ENCODE results near the gene DRGX.

Gene DRGX

DNA sequence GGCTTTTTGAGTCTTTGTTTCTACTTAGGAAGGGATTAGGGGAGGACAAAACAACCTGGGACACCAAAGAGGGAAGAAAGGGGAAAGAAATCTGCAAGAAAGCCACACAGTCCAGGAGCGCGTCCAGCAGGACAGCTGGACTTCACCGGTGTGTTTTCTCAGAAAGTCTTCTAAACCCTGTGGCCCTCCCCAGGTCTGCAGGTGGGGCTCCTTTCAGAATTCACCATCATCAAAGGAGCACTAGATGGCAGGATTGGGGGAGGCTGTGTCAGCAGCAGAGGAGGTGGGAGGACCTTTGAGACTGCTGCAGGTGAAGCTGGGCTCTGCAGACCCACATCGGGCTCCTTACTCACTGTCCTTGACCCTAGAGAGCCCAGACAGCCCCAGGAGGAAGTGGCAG lies 13.9 kb upstream of the DRGX start:
- in situ Hi-C loops (cut with HindIII; ENCODE audit: low sequenced_read_pairs) = loop anchor here (10.0 kb wide), 1 partner anchor 115 kb away; no protein-coding TSS in a partner anchor

DNA sequence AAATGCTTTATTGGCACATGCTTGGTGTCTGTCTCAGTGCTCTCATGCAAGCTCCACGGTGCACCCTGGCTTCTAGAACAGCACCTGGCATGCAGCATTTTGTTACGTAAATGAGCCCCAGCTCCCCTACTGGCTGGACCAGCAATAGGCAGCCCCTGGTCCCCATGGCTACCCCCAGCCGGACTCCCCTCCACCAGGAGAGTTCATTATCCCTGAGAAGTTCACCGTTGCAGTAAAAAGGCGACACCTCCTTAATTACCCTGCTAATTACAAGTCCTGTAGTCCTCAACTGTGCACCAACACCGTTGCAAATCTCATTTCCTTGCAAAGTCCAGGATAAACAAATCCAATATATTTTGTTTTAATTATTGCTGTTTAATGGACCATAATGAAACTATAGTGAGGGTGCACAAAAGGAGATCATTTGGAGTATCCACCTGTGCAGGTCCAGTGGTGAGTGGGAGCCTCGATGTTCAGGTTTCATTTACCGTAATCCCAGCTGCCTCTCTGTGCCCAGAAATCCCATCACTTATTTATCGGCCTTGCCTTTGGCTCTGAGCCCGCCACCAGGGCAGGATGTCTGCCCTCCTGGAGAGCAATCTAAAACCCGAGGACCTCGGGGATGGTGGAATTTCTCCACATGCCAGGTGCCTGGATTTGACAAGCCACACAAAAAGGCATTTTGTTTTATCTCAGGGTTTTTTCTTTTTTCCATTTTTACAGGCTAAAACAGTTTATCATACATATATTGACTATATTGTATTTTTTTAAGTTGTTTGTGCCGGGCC lies 12.8 kb upstream of the DRGX start:
- in situ Hi-C loops (cut with HindIII; ENCODE audit: low sequenced_read_pairs) = no loop called here

DNA sequence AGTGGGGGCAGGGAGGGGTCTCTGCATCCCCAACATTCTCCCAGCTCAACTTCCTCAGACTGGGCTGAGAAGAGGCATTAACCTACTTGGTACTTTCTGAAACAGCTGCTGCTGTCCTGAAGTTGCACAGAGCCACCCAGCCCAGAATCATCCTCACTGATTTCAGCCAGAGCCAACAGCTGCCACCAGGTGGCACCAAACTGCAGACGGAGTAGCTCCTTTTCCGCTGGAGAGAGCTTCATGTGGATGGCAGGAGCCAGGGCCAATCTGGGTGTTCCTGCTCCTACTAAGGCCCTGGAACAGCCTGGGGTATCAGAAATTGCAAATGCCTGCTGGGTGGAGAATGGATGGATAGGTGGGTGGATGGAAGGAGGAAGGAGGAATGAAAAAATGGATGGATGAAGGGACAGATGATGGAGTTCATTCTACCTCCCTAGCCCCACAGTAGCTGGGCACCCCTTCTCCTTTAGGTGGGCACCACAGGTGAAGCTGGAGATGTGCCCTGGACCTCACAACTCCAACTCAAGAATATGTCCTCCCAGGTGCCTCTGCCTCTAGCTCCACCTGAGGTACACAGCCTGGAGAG lies 11.8 kb upstream of the DRGX start:
- in situ Hi-C loops (cut with HindIII; ENCODE audit: low sequenced_read_pairs) = no loop called here

DNA sequence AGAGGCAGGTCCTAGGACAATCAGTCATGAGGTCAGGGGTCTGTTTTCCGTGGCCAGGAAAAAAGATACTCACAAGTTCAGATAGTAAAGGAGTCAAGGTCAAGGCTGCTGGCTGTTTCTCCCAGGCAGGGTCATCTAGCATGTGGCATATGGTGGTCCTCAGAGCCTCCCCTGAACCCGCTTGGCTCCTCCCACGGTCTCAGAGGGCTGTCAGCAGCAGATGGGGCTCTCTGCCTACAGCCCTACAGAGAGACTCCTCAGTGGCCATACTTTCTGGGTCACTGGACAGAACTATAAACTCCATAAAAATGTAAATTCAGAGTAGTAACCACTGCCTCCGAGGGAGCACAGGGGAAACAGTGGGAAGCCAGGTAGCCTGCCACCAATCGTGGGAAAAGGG lies 11.3 kb upstream of the DRGX start:
- in situ Hi-C loops (cut with HindIII; ENCODE audit: low sequenced_read_pairs) = no loop called here

DNA sequence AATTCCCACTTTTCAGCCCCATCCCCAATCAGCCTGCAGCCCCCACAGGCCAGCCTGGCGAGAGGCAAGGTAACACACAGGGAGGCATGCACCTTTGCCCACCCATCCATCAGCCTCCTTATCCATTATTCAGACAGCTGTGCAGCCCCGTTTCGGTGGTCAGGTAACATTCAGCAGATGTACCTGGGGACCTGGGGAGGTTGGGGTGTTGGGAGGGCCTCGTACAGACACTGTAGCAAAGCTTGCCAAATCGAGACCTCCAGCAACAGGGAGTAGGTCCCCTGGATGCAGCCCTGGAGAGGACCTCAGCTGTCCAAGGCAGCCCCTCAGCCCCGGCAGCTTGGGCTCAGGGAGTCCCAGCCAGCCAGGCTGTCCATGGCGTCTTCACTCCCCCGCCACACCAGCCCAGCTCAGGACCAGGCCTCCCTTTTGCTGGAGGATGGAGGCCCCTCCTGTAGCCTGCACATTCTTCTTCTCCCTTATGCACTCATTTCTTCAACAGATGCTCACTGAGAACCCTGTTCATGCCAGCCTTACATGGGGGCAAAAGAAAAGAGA lies 8.5 kb upstream of the DRGX start:
- in situ Hi-C loops (cut with HindIII; ENCODE audit: low sequenced_read_pairs) = no loop called here

DNA sequence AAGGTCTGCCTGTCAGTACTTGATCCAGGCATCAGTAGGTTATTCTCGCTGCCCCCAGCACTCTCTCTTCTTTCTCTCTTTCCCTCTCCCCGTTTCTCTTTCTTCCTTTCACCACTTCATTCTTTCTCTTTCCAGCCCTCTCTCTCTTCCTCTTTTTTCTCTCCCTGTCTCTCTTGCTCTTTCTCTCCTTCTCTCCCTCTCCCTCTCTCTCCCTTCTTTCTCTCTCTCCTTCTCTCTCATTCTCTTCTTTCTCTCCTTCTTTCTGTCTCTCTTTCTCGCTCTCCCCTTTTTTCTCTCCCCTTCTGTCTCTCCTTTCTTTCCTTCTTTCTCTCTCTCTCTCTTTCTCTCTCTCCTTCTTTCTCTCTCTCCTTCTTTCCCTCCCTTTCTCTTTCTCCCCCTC lies 7.5 kb upstream of the DRGX start:
- in situ Hi-C loops (cut with HindIII; ENCODE audit: low sequenced_read_pairs) = no loop called here

DNA sequence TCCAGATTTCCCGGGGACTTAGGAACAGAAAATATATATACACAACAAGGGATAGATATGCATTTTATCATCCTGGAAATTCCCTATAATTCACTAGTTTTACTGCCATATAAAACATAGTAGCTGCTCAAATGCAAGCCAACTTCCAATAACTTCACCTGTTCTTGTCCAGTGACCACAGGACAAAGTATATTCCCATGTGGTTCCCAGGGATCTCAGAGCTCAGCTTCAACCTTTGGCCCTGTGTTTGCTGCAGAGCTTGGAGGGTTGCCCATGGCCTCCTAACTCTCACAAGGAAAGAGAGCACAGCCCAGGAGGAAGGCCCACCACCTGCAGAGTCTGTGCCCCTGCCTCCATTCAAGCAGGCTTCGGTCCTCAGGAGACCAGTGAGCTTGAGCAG lies 4.5 kb upstream of the DRGX start:
- in situ Hi-C loops (cut with HindIII; ENCODE audit: low sequenced_read_pairs) = no loop called here

DNA sequence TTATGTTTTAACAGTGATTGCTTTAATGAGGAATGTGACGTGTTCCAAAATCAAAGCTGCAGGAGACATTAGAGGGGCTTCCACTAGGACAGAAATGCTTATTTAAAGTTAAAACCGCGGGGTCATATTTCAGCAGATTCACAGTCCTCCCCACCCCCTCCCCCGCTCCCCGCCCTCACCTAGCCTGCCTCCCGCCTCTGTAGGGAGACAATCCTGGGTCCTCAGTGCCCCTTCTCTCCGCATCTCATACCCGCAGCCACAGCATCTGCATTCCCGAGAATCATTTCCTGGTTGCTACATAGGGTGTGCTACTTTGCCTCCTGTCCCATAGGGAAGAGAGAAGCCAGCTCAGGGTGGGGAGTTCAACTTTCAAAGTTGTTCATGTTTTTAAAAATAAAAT lies 3.1 kb upstream of the DRGX start:
- in situ Hi-C loops (cut with HindIII; ENCODE audit: low sequenced_read_pairs) = no loop called here

DNA sequence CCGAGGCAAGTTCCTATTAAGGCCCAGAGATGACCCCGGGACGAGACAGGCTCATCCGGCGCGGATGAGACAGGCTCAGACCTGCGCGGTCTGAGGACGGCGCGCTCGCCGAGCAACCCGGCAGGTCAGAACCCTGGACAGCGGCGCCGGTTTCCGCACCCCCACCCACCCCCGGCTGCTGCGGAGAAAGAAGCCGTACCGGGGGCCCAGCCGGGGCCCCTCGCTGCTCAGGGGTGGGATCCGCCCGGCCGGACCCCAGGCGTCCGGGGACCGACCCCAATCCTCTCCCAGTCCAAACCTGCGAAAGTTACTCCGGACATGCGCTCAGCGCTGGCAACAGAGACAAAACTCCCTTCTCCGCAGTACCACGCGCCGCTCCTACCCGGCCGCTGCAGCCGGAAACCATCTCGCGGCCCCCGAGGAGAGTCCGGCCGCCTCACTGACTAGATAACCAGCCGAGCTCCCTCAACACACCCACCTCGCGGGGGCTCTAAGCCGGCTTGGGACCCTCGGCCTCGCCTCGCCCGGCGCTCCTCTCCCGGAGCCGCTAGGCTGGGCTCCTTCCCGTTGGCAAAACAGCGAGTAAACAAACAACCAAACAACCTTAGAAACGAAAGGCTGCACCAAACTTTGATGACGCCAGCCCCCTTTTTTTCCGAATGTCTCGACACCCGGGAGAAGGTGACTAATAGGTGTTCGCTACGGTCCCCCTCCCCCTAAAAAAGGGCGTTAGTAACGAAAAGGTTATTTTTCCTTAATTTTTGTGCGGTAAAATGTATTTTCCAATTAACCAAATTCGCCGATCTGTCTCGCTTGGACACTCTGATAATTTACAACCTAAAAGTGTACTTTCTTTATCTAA lies 2.3 kb upstream of the DRGX start:
- in situ Hi-C loops (cut with HindIII; ENCODE audit: low sequenced_read_pairs) = no loop called here

DNA sequence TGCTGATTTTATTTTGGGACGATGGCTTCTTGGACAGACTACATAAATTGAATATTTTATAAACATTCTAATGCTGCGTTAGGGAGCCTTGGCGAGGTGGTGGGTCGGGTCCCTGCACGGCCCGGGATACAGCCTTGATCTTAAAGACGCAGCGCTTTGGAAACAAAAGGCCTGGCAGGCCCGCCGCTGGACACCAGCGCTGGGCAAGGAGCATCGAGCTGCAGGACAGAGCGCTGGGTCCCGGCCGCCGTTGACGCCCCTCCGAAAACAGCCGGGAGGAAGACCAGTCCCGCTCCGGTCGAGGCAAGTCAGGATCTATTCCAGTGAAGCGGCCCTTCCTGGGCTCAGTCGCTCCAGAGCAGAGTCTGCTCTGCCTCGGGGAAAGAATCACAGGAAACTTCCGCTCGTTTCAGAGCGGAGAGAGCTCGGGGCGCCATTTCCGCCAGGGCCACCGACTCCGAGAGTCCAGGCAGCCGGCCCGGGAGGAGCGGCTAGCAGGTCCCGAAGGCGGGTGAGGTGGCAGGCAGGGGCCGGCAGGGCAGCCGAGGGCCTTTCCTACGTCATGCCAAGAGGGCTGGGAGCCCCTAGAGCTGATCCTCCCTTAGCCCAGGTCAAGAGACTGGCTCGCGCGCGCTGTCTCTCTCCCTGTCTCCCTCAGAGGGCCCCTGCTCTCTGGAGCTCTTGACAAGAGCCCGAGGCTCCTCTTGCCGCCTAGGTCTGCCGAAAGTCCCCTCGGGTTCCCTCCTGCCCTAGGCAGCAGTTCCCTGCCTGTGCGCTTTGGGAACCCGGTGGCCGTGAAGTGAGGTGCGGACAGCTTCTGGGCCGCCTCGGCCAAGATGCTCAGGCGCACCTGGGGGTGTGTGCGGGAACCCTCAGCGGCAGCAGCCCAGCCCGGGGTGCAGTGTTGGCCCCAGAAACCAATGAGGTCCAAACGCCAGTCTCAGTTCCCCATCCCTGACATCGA lies 1.4 kb upstream of the DRGX start:
- in situ Hi-C loops (cut with HindIII; ENCODE audit: low sequenced_read_pairs) = no loop called here

DNA sequence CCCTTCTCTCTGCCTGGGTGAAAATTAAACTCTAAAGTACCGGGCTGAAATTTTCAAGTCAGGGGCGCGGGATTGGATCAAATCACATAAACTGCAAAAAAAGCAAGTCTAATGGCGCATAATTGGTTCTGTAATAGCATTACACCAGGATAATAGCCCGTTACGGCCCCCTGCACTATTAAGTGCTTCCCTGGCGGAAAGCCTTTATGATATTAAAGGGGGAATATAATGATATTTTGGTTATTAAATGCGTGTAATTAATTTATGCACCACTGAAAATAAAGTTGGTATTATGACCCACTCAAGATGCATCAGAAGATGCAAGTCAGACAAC lies 744 bp upstream of the DRGX start:
- in situ Hi-C loops (cut with HindIII; ENCODE audit: low sequenced_read_pairs) = no loop called here

DNA sequence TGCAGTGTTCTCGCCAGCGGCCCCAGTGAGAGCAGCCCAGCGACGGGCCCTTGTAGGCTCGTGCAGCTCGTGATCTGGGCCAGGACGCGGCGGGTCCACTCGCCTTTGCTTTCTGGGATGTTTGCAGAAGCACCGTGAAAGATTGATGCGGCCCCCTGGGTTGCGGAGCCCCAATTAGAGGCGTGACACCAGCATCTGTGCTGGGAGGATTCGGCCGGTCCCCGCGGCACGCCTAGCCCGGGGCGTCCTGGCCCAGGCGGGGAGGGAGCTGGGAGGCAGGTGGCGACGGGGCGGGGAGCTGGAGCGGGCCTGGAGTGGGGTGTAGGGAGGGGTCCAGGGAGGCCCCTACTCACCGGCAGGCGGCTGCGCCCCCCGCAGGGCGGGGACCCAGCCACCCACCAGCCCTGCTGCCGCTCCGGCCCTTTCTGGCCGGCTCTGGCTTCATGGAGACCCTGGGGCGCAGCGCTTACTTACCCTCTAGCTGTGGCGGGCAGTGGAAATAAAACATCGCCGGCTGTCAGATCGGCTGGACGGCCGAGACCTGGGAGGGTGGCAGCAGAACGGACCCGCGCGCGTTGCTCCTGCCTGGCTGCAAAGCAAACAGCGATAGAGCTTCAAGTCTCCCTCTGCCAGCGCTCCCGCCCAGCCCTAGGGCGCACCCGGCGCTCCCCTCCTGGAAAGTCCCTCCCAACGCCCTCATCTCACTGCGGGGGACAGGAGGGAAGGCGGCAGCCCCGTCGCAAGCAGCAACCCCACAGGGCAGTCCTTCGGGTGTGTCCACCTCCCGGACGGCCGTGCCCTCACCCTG lies 752 bp downstream of the DRGX start:
- in situ Hi-C loops (cut with HindIII; ENCODE audit: low sequenced_read_pairs) = no loop called here

DNA sequence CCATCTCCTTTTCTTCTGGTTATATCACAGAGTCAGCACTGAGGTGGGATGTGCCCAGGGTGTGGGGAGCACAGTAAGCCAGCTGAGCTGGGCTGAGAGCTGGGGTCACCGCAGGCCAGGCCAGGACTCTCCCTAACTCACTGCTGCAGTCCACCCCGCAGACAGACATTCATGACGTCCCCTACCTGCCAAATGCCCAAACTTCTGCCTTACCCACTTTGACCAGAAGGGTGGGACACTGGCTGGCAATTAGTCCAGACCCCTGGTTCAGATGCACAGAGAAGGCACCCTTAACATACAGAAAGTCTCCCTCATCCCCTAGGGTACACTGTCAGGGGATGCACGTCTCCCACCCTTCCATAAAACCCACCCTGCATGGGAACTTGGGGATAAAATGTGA lies 2.1 kb downstream of the DRGX start:
- in situ Hi-C loops (cut with HindIII; ENCODE audit: low sequenced_read_pairs) = no loop called here

DNA sequence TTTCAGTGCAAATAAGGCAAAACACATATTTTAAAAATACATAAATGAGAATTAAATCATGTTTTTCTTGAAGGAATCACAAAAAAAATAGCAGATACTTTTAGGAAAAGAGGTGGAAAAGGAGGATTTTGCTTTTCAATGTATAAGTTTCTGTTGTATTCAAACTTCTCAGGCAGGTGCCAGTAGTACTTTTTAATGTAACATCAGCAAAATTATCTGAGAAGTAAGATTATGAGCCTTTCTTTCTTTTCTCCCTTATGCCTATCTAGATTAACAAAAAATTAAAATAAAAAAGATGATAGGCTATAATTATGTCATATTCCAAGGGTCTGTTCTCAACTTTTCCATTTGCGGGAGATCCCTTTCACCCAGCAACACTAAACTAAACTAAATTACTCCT lies 2.6 kb downstream of the DRGX start:
- in situ Hi-C loops (cut with HindIII; ENCODE audit: low sequenced_read_pairs) = no loop called here

DNA sequence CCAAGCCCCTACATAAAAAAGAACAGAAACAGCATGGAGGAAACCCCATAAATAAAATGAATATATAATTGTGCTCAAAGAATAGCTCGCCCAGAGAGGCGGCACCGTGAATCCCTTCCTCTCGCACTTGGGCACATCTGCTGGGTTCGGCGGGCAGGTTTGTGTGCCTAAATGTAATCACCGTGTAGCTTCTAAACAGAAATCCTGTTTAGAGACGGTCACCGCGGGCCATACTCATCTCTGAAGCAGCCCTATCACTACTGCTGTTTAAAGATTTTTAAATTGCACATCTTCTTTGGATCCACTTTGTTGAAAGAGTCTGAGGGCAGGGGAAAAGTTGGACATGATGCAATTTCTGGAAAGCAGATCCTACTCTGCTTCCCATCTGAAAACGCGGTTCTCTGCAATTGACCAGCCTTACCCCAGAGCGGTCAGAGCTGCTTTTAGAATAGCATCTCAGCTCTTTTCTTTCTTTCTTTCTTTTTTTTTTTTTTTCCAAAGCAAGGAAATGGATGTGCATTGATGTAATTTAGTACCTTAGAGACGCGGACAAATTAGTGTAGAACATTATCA lies 6.4 kb downstream of the DRGX start:
- in situ Hi-C loops (cut with HindIII; ENCODE audit: low sequenced_read_pairs) = no loop called here

DNA sequence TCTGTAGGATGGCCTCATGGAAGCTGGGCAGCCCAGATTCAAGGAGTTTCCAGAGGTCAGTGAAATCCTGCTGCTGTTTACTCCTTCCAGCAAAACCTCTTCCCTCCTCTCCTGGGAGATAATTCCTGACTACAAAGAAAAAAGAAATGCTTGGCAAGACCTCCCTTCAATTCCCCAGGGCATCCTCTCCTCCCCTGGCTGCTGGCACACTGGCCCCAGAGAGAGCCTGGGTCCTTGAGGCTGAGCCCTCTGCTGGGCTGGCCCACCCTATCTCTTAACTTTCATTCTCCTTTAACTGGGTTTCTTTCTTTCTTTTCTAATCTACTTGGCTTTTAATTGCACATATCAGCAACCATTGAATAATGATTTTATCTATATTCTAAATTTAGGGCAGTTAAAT lies 7.7 kb downstream of the DRGX start:
- in situ Hi-C loops (cut with HindIII; ENCODE audit: low sequenced_read_pairs) = no loop called here

DNA sequence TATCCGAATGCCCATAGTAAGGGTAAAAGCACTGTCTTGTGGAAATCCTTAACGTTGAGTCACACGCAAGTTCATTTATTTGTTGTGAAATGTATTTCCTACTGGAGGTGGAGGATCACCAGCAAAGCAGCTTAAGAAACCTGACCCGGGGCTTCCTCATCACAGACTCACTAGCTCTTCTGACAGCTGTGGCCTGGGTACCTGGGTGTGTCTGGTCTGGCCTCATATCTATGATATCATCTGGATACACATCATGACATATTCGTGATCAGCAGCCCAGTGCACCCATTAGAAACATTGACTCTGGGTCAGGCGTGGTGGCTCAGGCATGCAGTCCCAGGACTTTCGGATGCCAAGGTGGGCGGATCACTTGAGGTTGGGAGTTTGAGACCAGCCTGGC lies 8.8 kb downstream of the DRGX start:
- in situ Hi-C loops (cut with HindIII; ENCODE audit: low sequenced_read_pairs) = no loop called here

DNA sequence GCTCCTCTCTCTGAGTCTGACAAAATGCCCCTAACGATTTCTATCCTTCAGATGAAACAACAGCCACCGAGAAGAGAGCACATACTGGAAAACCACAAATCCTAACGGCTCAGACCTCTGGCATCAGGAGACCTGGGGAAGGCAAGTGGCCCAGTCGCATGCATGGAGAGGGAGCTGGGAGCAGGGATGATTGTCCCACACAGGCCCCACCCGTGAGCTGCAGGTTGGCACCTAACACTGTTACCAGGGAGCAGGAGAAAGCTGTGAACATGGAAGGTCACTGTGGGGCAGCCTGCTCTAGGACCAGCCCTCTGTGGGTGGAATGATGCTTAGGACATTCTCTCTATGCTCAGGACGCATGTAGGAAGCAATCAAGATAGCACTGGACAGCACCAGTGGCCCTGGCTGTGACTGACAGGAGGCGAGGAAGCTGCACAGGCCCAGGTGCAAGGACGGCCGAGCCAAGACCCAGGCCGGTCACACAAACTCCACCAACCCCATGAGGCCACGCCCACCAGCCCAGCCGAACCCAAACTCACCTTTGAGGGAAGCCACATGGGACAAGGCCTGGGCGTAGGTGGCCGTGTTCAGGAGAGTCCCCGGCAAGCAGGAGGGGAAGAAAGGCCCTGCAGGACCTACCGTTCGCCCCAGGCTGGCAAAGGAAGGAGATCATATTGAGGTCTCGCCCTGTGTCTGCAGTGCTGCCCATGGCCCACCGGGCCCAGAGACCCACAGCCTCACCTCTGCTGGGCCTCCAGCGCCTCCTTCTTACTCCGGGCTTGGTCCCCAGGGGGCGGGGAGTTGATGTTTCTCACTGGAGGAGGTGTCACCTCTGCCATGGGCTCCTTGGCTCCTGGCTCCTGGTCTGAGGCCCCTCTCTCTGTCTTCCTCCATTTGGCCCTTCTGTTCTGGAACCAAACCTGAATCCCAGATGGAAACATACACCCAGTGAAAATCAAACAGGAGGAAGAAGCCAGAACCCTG lies 9.7 kb downstream of the DRGX start:
- in situ Hi-C loops (cut with HindIII; ENCODE audit: low sequenced_read_pairs) = no loop called here
